GM19240 (cell line): ENCODE results near the gene SEMA7A.

Experiments used
- DNase-seq: peaks from one replicate; pipeline ENCODE4 v3.0.0; 2011; ENCODE audit warnings: low spot score; ENCODE audit not compliant: insufficient read length

SEMA7A gene

GRCh38 chr15:74453925-74454763 lies 20.4 kb upstream of the SEMA7A start:
- no peak for DNase-seq

DNA sequence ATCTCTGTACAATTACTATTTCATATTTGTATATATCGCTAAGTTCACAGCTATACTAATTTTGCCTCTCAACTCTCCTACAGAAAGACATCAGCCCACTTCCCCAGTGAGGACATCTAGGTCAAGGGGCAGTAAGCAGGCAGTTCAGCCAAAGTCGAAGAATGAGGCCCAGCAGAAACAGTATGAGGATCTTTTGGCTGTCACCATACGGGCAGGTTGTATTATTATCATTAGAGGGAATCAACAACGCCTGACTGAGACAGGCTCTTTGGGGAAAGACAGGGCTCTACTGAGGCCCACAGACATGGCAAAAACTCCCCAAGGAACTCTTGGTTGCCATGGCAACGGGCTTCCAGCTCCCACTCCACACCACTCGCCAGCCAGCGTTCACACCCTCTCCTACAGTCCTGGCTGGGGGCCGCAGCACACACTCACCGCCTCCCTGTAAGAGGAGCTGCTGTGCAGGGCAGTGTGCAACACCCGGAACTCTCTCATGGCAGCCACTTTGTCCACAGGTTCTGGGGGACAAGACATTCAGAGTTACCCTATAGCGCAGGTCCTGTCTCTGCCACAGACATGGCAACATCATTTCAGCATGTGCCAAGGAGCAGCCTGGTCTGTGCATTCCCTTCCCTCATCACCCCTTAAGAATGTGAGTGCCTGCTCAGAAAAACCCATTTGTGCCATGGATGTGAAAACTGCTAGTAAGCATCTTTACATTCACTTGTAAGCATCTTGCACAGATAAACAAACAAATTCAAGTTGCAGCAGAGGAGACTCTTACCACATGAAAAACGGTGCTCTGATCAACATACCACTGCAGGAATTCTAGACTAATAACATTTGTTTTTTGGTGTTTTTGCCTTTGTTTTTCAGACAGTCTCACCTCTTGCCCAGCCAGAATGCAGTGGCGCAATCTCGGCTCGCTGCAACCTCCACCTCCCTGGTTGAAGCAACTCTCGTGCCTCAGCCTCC lies 18.4 kb upstream of the SEMA7A start:
- no peak for DNase-seq

GRCh38 chr15:74451322-74451721 lies 17.6 kb upstream of the SEMA7A start:
- DNase-seq = no peak

DNA sequence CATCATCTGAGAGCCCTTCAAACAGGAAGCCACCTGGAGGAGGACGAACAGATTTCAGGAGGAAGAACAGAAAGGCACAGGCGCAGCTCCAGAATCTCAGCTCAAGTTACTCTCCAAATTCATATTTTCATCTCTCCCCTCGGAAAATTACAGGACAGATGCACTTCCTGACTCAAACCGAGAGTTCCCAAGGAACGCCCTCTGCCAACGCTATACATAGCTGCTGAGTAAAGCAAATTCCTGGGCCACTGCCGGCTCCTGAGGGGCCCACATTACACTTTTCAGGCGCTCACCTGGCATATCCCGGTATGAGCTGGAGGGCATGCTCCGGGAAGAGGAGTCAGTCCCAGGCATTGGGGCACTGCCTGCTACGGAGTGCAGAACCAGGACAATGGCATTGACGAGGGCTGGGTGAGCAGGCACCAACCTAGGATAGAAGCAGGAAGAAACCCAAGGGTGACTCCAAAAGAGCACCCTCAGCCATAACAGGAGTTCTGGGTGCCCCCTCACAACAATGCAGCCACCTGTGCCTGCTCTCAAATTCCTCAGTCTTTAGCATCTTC lies 16.0 kb upstream of the SEMA7A start:
- DNase-seq = no peak

GRCh38 chr15:74449095-74449494 lies 15.3 kb upstream of the SEMA7A start:
- DNase-seq = no peak

GRCh38 chr15:74445816-74446763 lies 12.3 kb upstream of the SEMA7A start:
- DNase-seq = no peak

DNA sequence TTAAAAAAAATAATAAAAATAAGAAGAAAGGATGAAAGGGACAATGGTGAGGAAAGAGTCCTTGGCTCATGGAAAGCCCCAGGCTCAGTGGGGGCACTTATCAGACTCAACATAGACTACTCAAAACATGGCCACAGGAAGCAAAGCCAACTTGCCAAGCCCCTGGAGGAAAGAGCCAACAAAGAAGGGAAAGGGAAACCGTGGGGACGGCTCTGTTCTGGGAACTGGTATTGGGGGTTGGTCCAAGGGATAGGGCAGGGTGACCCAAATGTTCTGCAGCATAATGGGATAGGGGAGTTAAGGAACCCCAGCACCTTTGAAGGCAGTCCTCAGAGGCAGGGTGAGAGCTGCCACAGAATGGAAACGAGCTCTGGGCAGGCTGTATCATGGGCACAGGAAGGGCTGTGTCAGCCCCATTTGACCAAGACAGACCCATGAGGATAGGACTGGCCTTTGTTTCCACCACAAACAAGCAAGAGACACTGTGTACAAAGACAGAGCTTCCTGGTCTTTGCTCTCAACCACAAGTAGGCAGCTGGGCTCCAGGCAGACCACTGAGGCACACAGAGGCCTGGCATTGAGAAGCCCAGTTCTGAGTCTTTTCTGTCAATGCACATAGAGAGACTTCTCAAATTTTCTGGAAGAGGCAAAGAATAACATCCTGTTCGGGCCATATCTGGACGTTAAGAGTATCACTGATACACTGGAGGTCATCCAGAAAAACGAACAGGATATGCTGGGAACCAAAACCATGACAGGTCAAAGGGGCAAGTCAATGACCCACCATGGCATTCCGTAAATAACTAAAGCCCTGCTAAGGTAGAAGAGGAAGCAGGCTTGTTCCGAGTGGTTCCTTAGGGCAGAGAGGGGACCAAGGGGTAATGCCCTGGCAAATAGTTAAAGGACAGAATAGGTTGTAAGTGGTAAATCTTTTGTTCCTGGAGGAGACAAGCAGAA lies 10.6 kb upstream of the SEMA7A start:
- DNase-seq = no peak

- DNase-seq = no peak
Observed at GRCh38 chr15:74443100-74443909, 9.5 kb upstream of the SEMA7A start.

DNA sequence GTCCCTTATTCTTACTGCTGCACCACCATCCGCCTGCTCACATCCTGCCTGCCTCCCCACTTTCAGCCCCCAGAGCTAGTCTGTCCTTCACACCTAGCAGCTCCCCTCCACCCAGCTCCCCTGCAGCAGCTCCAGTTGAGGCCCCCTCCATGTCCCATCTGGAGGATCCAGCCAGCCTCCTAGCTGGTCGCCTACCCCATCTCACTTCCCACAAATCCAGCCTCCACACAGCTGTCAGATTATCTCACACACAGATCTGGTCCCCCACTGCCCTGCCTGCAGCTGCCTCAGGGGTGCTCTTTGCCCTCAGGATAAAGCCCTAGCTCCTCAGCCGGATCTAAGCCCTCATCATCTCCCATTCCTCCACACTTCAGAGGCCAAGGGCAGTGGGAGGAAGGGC lies 8.8 kb upstream of the SEMA7A start:
- no peak for DNase-seq

DNA sequence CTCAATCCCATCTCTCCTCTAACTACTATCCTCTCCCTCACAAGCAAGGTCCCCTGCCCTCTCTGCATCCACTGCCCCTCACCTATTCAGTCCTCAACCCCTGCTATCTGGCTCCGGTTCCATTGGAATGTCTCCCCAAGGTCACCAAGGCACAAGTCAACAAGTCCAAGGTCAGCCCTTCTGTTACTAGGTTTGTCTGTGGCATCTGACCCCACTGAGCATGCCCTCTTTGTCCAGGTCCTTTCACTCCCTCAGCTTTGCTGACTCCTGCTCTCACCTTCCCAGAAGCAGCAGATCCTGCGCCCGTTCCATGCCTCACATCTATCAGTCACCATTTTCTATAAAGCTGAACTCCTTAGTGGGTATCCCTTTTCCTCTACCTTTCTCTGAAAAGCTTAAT lies 8.3 kb upstream of the SEMA7A start:
- DNase-seq = no peak

- DNase-seq = no peak
Observed at GRCh38 chr15:74441248-74441941, 7.6 kb upstream of the SEMA7A start.

- DNase-seq = peak; percentile 89
Observed at GRCh38 chr15:74438721-74439316, 5.1 kb upstream of the SEMA7A start.

DNA sequence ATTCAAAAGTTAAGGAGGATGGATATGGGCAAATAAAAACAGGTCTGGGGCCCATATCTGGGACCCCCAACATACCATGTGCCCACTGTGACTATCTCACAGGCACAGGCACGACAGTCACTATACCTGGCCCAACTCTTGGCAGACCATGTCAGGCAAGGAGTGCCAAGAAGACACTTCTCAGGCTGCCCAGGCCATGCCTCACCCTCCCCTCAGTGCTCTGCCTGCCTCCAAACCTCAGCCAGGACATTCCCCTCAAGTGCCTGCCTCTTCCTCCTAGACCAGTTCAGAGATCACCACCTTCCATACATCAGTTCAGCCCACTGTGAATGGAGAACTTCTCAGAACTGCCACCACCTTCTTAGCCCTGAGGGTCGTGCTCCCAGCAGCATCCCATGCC lies 4.4 kb upstream of the SEMA7A start:
- DNase-seq = no peak

- no peak for DNase-seq
Observed at GRCh38 chr15:74434263-74435136, 742 bp upstream of the SEMA7A start.

- DNase-seq = no peak
Observed at GRCh38 chr15:74432968-74433591, 678 bp downstream of the SEMA7A start.

DNA sequence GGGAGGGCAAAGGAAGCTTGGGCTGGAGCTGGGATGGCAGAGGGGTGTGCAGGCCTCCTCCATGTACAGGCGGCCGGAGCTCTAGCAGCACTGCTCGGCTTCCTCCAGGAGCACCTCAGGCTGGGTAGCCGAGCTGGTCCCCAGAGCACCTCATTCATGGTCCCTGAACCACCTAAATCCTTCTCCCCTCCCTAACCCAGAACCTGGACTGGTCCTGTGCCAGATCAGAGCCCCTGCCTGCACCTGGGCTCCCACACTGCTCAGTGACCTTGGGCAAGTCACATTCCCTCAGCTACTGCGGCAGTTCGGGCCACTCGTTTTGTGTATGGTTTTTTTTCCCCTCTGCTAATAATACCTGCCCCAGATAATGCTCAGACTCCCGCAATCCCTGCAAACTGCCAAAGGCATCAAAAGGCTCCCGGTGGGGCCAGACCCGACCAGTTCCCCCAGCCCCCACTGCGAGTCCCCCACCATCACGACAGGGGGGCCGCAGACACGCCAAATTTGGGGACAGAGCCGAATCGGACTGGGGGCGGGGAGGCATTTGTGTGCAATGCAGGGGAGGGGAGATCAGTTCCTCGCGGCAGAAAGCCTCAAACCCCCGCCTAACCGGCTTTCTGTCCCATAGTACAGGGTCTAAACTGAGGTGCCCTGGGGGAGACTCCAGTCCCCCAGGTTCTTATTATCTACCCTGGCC lies 1.3 kb downstream of the SEMA7A start:
- no peak for DNase-seq
